Bone marrow (tissue), 2 donors: ENCODE data around the gene ZNF396.

Experiments used
- DNase-seq, 2 donors: peaks; one replicate each; lab custom pipeline; 2025; lab: John Stamatoyannopoulos, UW

ZNF396 gene

GRCh38 chr18:35335866-35336265, 41.3 kb downstream of the ZNF396 start:
- no peak for DNase-seq

GRCh38 chr18:35334821-35335220, 42.3 kb downstream of the ZNF396 start:
- no peak for DNase-seq

- DNase-seq: no peak
These were observed 42.9 kb downstream of the ZNF396 start for GRCh38 chr18:35334212-35334611.

- DNase-seq: no peak
These were observed 45.6 kb downstream of the ZNF396 start for GRCh38 chr18:35331367-35332087.

GRCh38 chr18:35328868-35329267, 48.3 kb downstream of the ZNF396 start:
- DNase-seq: no peak

- no peak for DNase-seq
These were observed 50.3 kb downstream of the ZNF396 start for GRCh38 chr18:35326695-35327387.

- DNase-seq: no peak
These were observed 52.0 kb downstream of the ZNF396 start for GRCh38 chr18:35324926-35325655.

GRCh38 chr18:35322486-35323458, 54.4 kb downstream of the ZNF396 start:
- DNase-seq: no peak
